CD4-positive, alpha-beta T cell treated with Interleukin-6 for 4 hours (primary cell): ENCODE results near the gene SLX4IP.
A peak's percentile ranks its signal among the peaks of the same experiment; 100 is the strongest.
"Not testable (repeated sequence)": the region's sequence is repeated elsewhere in the genome, so short reads cannot be mapped to it uniquely, and the experiment has no call there.

ENCODE experiments used
- DNase-seq: peaks from one replicate; pipeline ENCODE4 v3.0.0-alpha.2; 2020; ENCODE audit warnings: mixed read lengths

Gene SLX4IP

GRCh38 chr20:10434832-10435812, at the start of gene SLX4IP:
Gene SLX4IP, plus strand, starts transcription at chr20:10435305. Its CDS starts 22,900 bp downstream, at chr20:10458205.
- peak; percentile 88 for DNase-seq

GRCh38 chr20:10385850-10386544, 49.1 kb upstream of the SLX4IP start:
- DNase-seq, result no peak

- no peak for DNase-seq
These were observed 47.4 kb upstream of the SLX4IP start for GRCh38 chr20:10387686-10388085.

GRCh38 chr20:10388597-10388996, 46.5 kb upstream of the SLX4IP start:
- no peak for DNase-seq

- no peak for DNase-seq
These were observed 44.4 kb upstream of the SLX4IP start for GRCh38 chr20:10390709-10391108.

GRCh38 chr20:10394752-10395151, 40.4 kb upstream of the SLX4IP start:
- DNase-seq, result not testable (repeated sequence)

GRCh38 chr20:10398834-10399369, 36.2 kb upstream of the SLX4IP start:
- no peak for DNase-seq

- no peak for DNase-seq
These were observed 32.0 kb upstream of the SLX4IP start for GRCh38 chr20:10402938-10403608.

GRCh38 chr20:10404023-10404628, 31.0 kb upstream of the SLX4IP start:
- DNase-seq, result no peak

- no peak for DNase-seq
These were observed 30.1 kb upstream of the SLX4IP start for GRCh38 chr20:10404959-10405530.

GRCh38 chr20:10408108-10408813, 26.8 kb upstream of the SLX4IP start:
- DNase-seq, result no peak

GRCh38 chr20:10411673-10412072, 23.4 kb upstream of the SLX4IP start:
- DNase-seq, result no peak

- DNase-seq, result no peak
These were observed 22.3 kb upstream of the SLX4IP start for GRCh38 chr20:10412591-10413408.

GRCh38 chr20:10415013-10415650, 20.0 kb upstream of the SLX4IP start:
- DNase-seq, result no peak

- DNase-seq, result not testable (repeated sequence)
These were observed 17.9 kb upstream of the SLX4IP start for GRCh38 chr20:10417218-10417617.

GRCh38 chr20:10419550-10420133, 15.5 kb upstream of the SLX4IP start:
- no peak for DNase-seq

GRCh38 chr20:10423735-10424134, 11.4 kb upstream of the SLX4IP start:
- DNase-seq, result no peak

- peak; percentile 58 for DNase-seq
These were observed 7.9 kb upstream of the SLX4IP start for GRCh38 chr20:10427060-10427692.

- no peak for DNase-seq
These were observed 7.1 kb upstream of the SLX4IP start for GRCh38 chr20:10428008-10428407.
